GM21423 (cell line): ENCODE data around the gene SCG5.
"Not testable (repeated sequence)": the region's sequence is repeated elsewhere in the genome, so short reads cannot be mapped to it uniquely, and the experiment has no call there.

ENCODE experiments used
- ATAC-seq: cut with Tn5 transposase; IDR thresholded peaks from one replicate; pipeline ENCODE4 v1.9.1; 2021; ENCODE audit warnings: mild to moderate bottlenecking, moderate library complexity; ENCODE audit not compliant: unreplicated experiment

Gene SCG5

GRCh38 chr15:32641517-32642059 is at the start of gene SCG5:
Gene SCG5 (plus strand): TSS chr15:32641710. CDS start chr15:32643593, 1,883 bp downstream.
- ATAC-seq = no peak

GRCh38 chr15:32593151-32593550 is 48.4 kb upstream of the SCG5 start, which contains the start of gene GOLGA8N:
Gene GOLGA8N (plus strand): TSS chr15:32593456.
- not testable (repeated sequence) for ATAC-seq

GRCh38 chr15:32609518-32609917 is 32.0 kb upstream of the SCG5 start:
- not testable (repeated sequence) for ATAC-seq

- ATAC-seq = not testable (repeated sequence)
Measured at GRCh38 chr15:32610719-32611118, 30.8 kb upstream of the SCG5 start.

DNA sequence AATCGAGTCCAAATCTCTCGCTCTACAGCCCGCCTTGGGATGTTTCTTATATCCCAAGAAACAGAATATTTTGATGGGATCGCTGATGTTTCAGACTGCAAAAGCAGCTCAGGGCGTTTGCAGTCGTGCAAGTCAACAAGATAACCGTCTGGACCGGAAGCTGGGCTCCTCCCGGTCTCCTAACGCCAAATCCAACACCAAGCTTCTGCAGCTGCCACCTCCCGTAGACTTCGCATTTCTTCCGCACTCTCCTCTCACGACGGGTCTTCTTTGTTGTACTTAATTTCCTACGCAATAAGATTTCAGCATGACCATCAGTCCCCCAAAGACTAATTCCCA is 26.8 kb upstream of the SCG5 start:
- ATAC-seq = peak; percentile 33

DNA sequence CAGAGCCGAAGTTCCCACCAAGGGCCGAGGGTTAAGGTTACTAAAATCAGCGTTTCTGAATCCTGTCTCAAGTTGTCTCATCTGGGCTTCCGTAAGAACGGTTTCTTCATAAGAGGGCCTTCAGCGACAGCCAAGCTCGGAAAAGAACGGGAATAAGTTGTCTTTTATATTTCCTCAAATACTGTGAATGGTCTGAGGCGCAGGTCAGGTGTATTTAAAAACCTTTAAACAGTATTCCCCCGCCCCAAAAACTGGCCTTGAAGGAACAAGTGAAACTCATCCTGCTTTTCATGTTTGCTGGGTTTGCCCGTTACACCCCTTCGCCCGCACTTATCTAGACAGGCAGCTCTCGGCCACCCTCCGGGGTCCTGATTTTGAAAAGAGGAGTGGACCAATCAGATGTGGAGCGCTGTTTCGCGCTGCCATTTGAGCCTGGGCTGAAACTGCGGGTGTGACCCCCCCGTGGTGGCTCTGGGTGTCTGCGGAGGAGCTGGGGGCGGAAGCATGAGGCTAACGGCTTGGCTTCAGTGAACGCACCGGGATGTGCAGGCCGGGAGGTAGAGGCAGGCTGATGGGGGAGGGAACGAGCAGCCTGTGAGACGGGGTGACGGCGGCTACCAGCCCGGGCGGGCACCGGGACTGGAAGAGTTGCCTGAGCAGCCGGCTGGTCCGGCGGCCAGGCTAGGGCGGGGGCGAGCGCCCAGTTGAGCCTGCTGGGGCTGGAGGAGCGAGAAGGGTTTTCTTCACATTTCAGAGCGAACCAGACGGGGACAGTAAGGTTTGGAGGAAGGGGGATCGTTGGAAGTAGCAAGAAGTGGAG is 26.2 kb upstream of the SCG5 start, which contains the start of gene ARHGAP11A:
Gene ARHGAP11A (plus strand): TSS at position 454 of the 820 bp plus-strand sequence. CDS start 708 bp downstream, outside the sequence.
- peak; percentile 67 for ATAC-seq

DNA sequence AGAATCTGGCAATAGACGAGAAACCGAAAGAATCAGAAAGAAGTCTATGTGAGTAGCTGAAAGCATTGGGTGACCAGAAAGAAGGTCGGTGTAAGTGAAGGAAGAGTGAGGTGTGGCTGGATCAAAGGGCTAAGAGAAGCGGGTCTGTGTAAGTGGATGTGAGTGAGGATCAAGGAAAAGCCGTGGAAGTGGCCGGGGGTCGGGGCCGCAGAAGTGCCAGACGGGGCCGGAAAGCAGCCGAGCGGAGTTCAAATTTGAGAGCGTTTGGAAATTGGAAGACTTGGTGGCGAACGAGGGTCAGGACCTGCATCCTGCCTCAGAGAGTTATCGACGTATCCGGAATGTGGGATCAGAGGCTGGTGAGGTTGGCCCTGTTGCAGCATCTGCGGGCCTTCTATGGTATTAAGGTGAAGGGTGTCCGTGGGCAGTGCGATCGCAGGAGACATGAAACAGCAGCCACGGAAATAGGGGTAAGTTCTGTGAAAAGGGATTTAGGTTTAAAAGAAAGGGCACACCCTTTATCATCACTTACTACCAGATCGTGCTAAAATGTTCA is 25.6 kb upstream of the SCG5 start:
- peak; percentile 17 for ATAC-seq

DNA sequence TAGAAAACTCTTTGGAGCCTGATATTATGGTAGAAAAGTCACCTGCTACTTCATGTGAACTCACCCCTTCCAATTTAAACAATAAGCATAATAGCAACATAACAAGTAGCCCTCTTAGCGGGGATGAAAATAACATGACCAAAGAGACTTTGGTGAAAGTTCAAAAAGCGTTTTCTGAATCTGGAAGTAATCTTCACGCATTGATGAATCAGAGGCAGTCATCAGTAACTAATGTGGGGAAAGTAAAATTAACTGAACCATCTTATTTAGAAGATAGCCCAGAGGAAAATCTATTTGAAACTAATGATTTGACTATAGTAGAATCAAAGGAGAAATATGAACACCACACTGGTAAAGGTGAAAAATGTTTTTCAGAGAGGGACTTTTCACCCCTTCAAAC is 5.1 kb upstream of the SCG5 start:
- no peak for ATAC-seq

DNA sequence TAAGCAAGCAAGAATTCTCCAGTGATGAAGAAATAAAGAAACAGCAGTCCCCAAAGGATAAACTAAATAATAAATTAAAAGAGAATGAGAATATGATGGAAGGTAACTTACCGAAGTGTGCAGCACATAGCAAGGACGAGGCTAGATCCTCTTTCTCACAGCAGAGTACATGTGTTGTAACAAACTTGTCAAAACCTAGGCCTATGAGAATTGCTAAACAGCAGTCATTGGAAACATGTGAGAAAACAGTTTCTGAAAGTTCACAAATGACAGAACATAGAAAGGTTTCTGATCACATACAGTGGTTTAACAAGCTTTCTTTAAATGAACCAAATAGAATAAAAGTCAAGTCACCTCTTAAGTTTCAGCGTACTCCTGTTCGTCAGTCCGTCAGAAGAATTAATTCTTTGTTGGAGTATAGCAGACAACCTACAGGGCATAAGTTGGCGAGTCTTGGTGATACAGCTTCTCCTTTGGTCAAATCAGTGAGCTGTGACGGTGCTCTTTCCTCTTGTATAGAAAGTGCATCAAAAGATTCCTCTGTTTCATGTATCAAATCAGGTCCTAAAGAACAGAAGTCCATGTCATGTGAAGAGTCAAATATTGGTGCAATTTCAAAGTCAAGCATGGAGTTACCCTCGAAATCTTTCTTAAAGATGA is 4.5 kb upstream of the SCG5 start:
- no peak for ATAC-seq

GRCh38 chr15:32637704-32638103 is 3.8 kb upstream of the SCG5 start:
- ATAC-seq = no peak

GRCh38 chr15:32642667-32643435 is 1.3 kb downstream of the SCG5 start:
- ATAC-seq = no peak

GRCh38 chr15:32643907-32644445 is 2.5 kb downstream of the SCG5 start:
- no peak for ATAC-seq

- ATAC-seq = no peak
Measured at GRCh38 chr15:32646291-32646690, 4.8 kb downstream of the SCG5 start.

DNA sequence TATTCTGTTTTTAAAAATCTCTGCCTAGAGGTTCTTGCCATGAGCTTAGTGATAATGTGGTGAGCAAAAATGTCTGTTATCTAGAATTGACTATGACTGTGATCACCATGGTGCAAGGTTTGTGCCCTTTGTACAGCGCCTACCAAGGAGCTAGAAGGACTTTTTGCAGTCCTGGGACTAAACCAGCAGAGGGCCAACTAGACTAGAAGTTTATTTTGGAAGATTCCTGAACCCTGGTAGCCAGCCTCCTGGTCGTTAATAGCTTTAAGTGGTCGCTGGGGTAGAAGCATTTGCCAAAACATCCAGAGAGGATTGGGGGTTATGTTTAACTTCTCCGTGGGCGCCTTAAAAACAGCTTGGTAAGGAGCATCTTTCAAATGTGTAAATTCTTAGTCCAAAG is 7.8 kb downstream of the SCG5 start:
- no peak for ATAC-seq

GRCh38 chr15:32651229-32651837 is 9.8 kb downstream of the SCG5 start:
- peak; percentile 63 for ATAC-seq

GRCh38 chr15:32652178-32652577 is 10.7 kb downstream of the SCG5 start:
- ATAC-seq = no peak

DNA sequence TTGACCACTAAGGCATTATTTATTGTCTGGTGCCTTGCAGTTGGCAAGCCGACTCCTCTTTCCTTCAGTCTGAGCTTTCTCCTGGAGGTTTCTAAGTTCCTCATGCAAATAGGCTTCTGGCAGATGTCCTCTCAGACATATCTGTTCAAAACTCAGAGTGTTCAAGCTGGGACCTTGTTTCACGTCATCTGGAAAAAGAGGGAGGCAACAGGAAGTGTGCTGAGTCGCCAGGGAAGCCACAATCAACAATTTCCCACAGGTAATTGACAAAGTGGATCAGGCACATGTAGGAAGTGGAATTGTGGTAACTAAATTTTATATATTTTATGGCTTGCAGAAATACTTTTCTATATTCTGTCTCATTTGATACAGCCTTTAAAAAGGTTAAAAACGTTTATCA is 14.6 kb downstream of the SCG5 start:
- no peak for ATAC-seq

DNA sequence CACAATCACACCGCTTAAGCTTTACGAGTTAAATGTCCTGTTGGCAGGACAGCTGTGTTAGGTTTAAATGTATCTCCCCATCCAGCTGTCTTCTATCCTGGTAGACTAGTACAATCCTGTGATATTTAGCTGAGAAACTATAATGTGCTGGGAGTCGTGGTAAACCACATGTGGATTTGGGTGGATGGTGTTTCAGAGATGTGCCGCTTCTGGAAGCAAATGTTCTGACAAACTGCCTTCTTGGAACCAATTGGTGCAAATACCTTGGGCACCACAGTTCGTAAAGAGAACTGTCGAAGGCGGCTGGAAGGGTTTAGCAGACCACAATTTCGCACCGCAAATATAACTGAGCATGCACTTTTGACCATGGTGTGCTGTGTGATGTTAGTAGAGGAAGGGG is 15.0 kb downstream of the SCG5 start:
- no peak for ATAC-seq

GRCh38 chr15:32657198-32657883 is 15.8 kb downstream of the SCG5 start:
- peak; percentile 69 for ATAC-seq

DNA sequence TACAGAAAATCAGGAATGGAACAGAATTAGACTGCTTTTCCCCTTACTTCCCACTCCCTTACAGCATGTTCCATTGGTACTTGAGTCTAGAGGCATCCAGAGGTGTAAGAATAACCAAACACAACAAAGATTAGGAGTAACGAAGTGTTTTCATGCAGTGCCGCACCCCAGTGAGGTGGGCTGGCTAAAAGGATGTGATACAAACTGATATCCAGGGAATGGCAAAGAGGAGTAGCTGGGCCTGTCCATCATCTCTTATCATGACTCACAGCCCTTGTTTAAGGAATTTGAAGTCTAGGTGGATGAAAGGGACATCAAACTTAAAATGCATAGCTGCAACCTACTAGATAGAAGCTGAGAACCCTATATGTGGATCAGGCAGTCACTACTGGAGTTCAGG is 16.4 kb downstream of the SCG5 start:
- no peak for ATAC-seq
